T1000 (cell line): ENCODE data around the gene CD200R1L.

Experiments
- DNase-seq: peaks from one replicate; lab custom pipeline; 2025; ENCODE audit warnings: mixed read lengths; lab: John Stamatoyannopoulos, UW

The CD200R1L gene

GRCh38 chr3:112818289-112818688 is 28.4 kb downstream of the CD200R1L start:
- DNase-seq = no peak

- no peak for DNase-seq
These were observed 28.9 kb downstream of the CD200R1L start for GRCh38 chr3:112817797-112818196.

- no peak for DNase-seq
These were observed 29.4 kb downstream of the CD200R1L start for GRCh38 chr3:112817271-112817670.

GRCh38 chr3:112815981-112816380 is 30.7 kb downstream of the CD200R1L start:
- DNase-seq = no peak

GRCh38 chr3:112814266-112814665 is 32.4 kb downstream of the CD200R1L start:
- no peak for DNase-seq

- no peak for DNase-seq
These were observed 32.9 kb downstream of the CD200R1L start for GRCh38 chr3:112813723-112814171.

GRCh38 chr3:112813016-112813415 is 33.6 kb downstream of the CD200R1L start:
- DNase-seq = no peak

DNA sequence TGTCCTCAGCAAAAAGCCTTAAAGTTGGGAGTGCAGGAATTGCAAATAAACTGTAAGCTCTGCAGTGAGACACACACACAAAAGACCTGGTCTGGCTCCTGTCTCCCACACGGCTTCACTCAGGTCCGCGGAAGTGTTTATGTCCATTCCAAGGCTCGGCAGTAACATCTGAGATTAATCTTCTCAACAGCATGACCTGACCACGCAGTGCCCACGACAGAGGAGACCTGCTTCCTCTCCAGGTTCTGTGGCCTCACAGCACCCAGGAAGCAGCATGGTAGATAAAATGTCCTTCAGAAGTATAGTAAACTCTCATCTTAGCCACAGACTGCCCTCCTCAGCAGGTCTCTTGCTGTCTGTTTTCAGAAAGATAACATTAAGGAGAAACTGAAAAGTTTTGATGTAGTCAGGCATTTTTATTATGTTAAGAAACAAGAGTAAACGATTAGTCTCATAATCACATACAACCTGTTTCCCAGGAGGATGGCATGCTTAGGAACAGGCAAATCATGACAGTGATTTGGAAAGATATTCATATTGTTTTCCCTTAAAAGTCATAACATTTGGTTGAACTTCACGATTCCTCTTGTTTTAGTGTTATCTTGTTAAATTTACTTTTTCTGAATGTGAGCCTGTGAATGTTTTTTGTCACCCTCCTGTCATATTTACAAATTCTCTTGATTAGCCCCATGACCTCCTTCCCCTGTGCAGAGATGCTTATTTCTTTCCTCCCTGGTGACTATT is 34.6 kb downstream of the CD200R1L start:
- DNase-seq = no peak

GRCh38 chr3:112811131-112811884 is 35.4 kb downstream of the CD200R1L start:
- DNase-seq = no peak

DNA sequence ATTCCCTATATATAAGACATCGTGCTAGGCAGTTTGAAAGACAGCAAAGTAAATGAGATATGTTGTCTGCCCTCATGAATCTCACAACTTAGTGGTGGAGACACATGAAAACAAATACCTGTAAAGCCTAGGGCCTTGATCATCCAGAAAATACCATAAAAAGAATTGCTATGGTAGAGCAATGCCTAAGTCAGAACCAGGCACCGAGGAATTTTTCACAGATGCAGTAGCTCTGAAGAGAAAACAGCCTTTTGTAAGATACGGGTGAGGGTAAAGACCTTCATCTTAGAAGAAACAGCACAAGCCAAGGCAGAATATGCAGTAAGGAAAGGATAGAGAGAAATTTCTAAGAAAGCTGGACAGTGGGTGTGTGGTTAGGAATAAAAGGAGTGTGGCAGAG is 36.1 kb downstream of the CD200R1L start:
- DNase-seq = no peak

DNA sequence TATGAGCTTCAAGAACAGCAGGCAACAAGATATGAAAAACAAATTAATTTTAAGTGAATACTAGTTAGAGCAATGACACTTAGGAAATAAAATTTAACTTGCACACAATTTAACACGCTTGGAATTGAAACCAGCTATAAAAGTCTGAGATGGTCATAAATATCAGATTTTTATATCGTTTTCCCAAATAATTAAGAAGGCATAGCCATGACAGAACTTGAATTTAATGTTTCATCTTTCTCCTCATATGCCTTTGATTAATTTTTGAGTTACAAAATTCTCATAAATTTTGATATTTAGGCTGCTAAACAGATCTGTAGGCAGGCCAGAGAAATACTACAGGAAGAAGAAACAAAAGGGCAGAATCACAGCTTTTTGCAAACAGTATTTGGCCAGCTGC is 38.5 kb downstream of the CD200R1L start:
- no peak for DNase-seq

GRCh38 chr3:112807685-112808084 is 39.0 kb downstream of the CD200R1L start:
- DNase-seq = no peak

- DNase-seq = no peak
These were observed 39.8 kb downstream of the CD200R1L start for GRCh38 chr3:112806903-112807302.

- DNase-seq = no peak
These were observed 41.5 kb downstream of the CD200R1L start for GRCh38 chr3:112805126-112805525.

DNA sequence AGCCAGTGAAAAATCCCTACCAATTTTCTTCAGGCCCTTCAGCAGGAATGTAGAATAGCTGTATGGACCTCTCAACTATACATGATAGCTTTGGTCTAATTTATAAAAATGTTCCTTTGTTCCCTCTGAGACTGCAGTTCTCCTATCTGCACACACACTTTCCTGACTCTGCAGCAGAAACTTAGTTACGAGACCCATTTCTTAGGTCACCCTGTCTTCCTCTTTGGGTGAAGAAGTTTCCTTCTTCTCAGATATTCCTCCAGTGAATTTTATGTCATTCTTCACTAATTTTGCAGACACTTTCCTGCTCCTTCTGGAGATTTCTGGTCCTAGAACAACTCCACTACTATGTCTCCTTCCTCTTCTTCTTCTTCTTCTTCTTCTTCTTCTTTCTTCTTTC is 42.6 kb downstream of the CD200R1L start:
- DNase-seq = no peak

GRCh38 chr3:112803467-112803866 is 43.2 kb downstream of the CD200R1L start:
- no peak for DNase-seq

DNA sequence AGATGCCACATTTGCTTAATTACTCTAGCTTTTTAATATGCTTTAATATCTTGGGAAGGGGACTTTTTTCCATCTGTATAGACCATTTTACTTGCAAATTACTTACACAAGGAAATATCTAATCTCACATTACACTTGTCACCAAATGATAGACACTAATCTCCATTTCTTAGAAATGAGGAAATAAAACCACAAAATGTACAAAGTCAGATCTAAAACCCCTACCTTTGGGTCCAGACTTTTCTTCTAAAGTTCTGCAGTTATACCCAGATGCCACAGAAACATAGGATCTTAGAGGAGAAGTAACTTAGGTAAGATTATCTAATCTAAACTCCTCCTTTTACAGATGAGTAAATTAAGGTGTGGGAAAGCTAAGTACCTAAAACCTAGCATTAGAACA is 44.3 kb downstream of the CD200R1L start:
- no peak for DNase-seq

GRCh38 chr3:112799946-112800345 is 46.7 kb downstream of the CD200R1L start:
- DNase-seq = no peak

DNA sequence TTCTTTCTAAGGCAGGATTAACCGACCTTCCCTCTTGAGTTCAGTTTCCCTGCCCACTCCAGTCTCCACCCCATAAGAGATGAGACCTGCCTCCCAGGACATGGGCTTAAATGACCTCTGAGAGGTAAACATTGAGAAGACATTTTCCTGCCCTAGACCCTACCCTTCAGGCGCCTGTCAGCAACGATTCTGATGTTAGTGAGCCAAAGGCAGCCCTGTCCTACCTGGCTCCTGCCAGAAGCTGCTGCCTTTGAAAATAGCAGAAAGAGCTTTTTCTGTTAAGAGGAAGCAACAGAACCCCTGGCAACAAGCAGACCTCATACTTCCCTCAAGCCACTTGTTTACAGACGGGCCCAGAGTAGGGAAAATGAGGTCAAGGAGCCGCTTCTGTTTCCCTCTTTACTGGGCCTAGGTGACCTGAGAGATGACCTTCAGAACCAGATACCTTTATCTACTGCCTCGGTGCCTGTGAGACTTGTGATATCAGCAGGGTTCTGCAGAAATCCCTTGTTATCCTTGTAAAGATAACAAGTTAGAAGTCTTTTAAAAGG is 52.0 kb downstream of the CD200R1L start:
- DNase-seq = no peak

GRCh38 chr3:112793326-112794081 is 53.2 kb downstream of the CD200R1L start:
- DNase-seq = no peak

DNA sequence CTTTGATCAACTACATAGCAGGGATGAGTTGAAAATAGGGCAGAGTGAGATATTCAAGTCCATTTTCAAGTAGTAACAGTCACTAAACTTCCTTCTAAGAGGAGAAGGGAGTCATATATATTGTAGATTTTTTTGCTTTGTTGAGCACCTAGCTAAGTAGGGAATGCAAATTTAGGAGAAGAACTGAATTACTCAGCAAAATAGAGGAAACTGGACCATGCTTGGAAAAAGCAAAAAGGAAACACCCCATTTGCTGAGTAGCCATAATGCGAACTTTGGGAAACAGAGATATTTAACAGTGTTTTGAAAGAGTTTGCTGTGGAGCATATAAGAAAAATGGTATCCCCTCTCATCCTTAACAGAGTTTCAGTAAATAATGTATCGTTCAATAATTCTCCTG is 54.9 kb downstream of the CD200R1L start:
- DNase-seq = no peak

- no peak for DNase-seq
These were observed 56.9 kb downstream of the CD200R1L start for GRCh38 chr3:112789787-112790186.
